CMK (cell line): ENCODE data around the gene PGC.

Source experiments
- DNase-seq: peaks from one replicate; pipeline ENCODE4 v3.0.0-alpha.2; 2010; ENCODE audit warnings: low read depth

Gene PGC

GRCh38 chr6:41697861-41698781, 49.1 kb downstream of the PGC start:
- DNase-seq: no peak

DNA sequence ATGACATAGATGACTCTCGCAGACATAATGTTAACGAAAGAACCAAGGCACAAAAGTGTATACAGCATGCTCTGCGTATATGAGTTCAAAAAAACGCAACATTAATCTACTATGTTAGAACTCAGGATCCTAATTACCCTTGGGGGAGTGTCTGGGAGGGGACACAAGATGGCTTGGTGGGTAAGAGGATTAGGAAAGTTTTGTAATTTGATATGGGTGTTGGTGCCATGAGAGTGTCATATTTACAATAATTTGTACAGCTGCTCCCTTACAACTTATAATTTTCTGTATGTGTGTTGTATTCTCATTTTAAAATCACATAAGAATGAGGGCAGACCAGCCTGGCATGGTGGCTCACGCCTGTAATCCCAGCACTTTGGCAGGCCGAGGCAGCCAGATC, 50.4 kb downstream of the PGC start:
- no peak for DNase-seq

DNA sequence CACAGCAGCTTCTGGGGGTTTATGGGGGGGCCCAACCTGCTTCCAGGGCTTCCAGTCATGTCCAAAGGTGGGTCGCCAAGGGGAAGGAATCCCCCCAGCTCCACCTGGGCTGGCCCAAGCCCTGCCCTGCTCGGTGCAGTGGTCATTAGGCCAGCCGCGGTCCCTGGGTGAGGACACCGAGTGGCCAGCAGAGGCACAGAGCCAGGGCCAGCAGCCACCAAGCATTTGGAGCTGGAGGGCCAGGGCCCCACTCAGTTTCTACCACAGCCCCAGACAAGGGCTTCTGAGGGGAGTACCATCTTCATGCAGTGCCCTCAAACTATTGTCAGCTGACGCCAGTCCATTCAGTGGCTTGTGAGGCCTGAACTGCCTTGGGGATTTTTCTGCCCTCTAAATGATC, 51.4 kb downstream of the PGC start:
- no peak for DNase-seq

- DNase-seq: no peak
These were observed 52.2 kb downstream of the PGC start for GRCh38 chr6:41694815-41695526.

DNA sequence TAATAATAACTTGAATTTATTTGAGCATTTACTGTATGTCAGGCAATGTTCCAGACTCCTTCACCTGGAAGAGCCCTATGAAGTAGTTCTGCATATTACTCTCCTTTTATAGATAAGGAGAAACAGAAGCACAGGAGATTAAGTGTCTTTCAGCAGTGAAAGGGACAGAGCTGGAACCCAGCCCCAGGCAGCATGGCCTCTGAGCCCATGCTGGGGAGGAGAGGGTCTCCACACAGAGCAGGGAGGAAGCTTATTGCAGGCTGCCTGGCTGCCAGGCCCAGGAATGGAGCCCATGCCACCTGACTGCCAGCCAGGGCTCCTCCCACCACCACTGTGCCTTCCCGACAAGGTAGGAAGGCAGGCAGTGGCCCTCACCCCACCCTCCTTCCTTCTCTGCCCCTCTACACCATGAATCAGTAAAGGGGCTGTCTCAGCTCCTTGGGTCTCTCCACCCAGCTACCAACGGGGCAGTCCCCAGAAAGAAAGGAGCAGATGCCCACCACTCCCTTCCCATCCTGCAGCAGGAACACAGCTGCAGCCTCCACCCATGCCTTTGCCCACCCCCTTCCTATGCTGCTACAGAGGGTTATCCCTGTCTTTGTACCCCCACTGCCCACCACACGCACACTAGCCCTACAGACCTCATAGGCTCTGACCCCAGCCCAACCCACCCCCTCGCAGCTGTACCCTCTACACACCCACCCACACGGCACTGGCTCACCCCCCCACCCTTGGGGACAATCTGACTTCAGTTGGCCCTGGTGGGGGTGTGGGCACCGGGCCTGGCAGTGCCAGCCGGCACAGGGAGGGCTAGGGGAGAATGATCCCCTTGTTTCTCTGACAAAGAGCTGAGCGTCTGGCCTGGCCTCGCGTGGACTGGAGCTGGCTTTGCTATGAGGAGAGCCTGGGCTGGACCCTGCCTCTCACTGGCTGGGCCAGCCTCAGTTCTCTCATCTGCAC, 53.6 kb downstream of the PGC start:
- DNase-seq: no peak

DNA sequence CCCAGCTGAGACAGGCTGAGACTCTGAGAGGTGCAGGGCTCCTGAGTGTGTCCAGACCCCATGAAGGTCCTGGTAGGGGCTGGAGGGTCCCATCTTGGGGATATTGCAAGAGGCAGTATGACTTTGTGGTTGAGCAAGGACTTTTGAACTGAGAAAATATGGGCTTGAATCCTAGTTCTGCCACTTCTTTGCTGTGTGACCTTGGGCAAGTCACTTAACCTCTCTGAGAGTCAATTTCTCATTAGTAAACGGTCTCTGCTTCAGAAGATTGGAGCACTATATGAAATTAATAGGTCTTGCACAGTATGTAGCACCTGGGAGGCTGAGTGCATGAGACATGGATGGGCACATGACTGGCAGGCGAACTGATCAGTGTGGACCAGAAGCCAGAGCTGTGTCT, 54.5 kb downstream of the PGC start:
- no peak for DNase-seq

GRCh38 chr6:41692080-41692675, 55.0 kb downstream of the PGC start:
- no peak for DNase-seq

GRCh38 chr6:41691426-41692079, 55.6 kb downstream of the PGC start:
- no peak for DNase-seq

DNA sequence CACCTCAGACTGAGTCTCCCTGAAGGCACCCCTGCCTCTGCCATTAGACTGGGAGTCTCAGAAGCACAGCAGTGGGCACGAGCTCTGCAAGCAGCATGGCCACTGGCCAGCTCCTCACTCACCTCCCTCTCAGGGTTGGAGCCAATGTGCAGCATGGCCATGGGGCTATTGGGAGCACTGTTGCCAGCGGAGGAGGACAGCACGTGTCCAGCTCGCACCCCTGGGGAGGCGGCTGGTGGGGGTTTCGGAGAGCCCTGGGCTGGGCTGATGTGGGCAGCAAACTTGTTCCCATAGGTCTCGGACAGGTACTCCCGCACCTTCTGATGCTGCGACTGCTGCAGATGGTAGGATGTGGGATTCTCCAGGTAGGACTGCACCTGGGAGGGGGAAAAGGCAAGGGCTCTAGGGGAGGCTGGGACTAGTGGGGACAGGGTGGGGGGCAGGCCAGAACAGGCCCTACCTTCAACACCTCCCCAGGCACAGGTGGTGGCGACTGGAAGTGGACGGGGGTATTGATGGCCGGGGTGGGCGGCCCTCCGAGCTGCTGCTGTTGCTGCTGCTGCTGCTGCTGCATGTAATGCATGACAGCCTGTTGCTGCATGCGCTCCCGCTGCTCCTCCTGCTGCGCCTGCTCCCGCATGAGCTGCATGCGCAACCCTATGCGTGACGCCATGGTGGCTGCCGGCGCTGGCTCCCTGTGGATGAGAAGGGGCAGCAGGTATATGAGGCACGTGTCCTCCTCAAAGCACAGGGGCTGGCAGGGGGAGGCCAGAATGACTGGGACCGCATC, 56.5 kb downstream of the PGC start:
- no peak for DNase-seq

DNA sequence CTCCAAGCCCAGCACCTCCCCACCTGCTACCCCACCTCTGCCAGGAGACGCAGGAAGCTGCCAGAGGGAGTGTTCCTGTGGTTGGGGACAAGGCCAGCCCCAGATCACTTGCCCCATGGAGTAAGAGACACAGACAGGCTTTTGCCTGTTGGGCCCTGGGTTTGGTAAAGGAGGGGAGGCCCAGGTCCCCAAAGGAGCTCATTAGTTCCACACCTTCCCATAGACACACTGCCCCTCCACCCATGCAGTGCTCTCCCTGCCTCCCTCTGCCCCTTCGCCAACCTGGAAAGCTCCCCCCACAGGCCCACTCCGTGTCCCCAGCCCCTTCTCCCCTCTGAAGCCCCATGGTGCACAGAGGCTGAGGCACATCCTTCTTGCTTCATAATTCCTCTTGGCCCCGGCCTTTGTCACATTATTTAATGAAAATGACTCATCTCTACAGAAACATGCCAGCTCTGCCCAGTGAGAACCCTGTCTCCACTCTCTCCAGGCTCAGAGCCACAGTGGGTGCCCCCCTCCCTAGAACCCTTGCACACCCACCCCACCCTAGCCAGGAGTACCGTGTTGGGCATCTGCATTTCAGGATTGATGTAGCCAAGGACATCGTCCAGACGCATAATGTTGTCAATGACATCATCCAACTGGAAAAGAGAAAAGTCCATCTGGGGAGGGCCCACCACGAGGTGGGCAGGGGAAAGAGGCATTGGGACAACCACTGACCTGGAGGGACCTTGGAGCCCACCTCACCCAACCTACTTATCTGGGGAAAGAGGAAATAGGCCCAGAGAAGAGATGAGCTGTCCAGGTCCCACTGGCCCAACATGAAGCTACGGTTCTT, 57.8 kb downstream of the PGC start:
- DNase-seq: no peak

- DNase-seq: no peak
These were observed 58.8 kb downstream of the PGC start for GRCh38 chr6:41688256-41688965.

DNA sequence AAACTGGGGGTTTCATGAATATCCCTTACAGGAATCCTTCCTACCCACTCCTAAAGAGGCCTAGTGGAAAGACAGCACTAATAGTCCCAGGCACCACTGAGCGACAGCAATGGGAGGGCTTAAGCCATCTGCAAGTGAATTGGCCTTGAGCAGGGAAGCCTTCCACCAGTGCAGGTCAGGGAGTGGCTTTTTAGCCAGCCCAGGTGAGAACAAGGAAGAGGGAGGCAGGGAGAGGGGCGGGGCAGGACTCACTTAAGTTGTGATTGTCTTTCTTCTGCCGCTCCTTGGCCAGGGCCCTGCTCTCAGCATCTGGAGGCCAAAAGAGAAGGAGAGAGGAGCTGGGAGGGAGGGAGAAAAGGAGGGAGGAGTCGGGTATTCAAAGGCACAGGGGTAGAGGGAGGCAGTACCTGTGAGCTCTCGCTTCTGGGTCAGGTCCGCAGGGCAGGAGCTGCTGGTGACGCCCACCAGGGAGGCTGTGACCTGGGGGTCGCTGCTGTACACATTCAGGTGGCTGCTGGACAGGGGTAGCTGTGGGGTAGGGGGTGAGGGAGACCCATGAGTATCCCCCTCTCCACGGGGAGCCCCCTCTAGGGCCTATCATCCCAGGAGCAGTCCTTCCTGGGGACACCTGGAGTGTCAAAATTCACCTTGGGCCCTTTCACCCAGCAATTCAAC, 59.6 kb downstream of the PGC start:
- DNase-seq: no peak
